Measurements from ENCODE around the gene TIMELESS. TPM values are rescaled to one million over a fixed set of nuclear protein-coding genes. Genes with fewer than 3 reads are reported as not detected.

Gene TIMELESS
- total RNA-seq, 1 experiment from 2014 or later, result 47.0 TPM

GRCh38 chr12:56392331-56392730 lies 56.9 kb downstream of the TIMELESS start:
- no peak for ATAC-seq
- H3K27ac ChIP-seq (ENCODE audit: low read depth, low read length), result no peak overlapping the region
- no peaks in the 10 kb centered on the region for H4K20me1 ChIP-seq (ENCODE audit: insufficient read depth)
- no peaks in the 10 kb centered on the region for H3K9me3 ChIP-seq (ENCODE audit: control insufficient read depth in 1 of 2, insufficient read depth in 1 of 2, low read depth in 1 of 2, low read length in 2 of 2)
- H2AFZ ChIP-seq (ENCODE audit: low read depth, low read length, poor library complexity, severe bottlenecking), result no peak overlapping the region
- no peaks in the 10 kb centered on the region for H3K27me3 ChIP-seq (ENCODE audit: insufficient read depth, low read length)
- BruUV-seq (replicated peaks), result no TSS peak
- DNase-seq (ENCODE audit: low read depth, low spot score), result no peak
- intact Hi-C loops (cut with micrococcal nuclease), result no loop called here
- no peak overlapping the region for H3K4me3 ChIP-seq (replicated peaks in 1 of 2; ENCODE audit: low read depth in 1 of 2, low read length in 2 of 2)
- H3K9ac ChIP-seq (ENCODE audit: low read length), result no peak overlapping the region
- RAD21 ChIA-PET (ENCODE audit: low non-redundant PET in 1 of 2, low total read pairs in 2 of 2, uncharacterized antibody in 2 of 2, unreplicated experiment in 2 of 2), result no interaction called here
- TF ChIP-seq RAD21 (IDR thresholded peaks at IDR 0.05; ENCODE audit: low read depth) (no peak), FOSL1 (IDR thresholded peaks at IDR 0.05; ENCODE audit: low read depth) (no peak)
- no peak overlapping the region for H3K4me2 ChIP-seq (ENCODE audit: low read length)
- no peaks in the 10 kb centered on the region for H3K36me3 ChIP-seq (ENCODE audit: control insufficient read depth in 1 of 2, insufficient read depth in 2 of 2, low read length in 2 of 2)
- POLR2A ChIA-PET, result interaction anchor here (0.6 kb wide), 1 partner anchor 13 kb away, joined by 3 read pairs; no protein-coding TSS in a partner anchor
- 0 out of 4 replicates have a peak, but pooled peaks cover 0 to under 1% of the 10 kb centered on the region in 2 experiments for H3K4me1 ChIP-seq (ENCODE audit: control insufficient read depth in 1 of 2, insufficient read depth in 2 of 2, low read length in 2 of 2)
- no peaks in the 10 kb centered on the region; the same call in 1 of the 2 replicates for H3K9me2 ChIP-seq (ENCODE audit: insufficient read depth)
- CTCF ChIA-PET, result interaction anchor here (0.7 kb wide), 1 partner anchor 242 kb away, joined by 3 read pairs; no protein-coding TSS in a partner anchor
- H3K79me2 ChIP-seq (ENCODE audit: insufficient read depth, low read length), result no peaks in the 10 kb centered on the region

DNA sequence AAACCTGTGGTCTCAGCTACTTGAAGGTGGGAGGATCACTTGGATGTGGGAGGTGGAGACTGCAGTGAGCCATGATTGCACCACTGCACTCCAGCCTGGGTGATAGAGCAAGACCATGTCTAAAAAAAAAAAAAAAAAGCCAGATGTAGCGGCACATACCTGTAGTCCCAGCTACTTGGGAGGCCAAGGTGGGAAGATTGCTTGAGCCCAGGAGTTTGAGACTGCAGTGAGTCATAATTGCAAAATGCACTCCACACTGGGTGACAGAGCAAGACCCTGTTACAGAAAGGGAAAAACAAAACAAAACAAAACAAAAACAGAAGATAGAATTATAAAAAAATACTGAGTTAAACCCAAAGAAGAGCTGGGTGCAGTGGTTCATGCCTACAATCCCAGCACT lies 57.5 kb downstream of the TIMELESS start:
- Histone ChIP-seq H3K4me1 (ENCODE audit: control insufficient read depth in 1 of 2, insufficient read depth in 2 of 2, low read length in 2 of 2) (peaks cover 0 to 6% of the 10 kb centered on the region in 2 experiments; a peak in 2 of 4 replicates), H4K20me1 (ENCODE audit: insufficient read depth) (no peaks in the 10 kb centered on the region), H2AFZ (ENCODE audit: low read depth, low read length, poor library complexity, severe bottlenecking) (no peak overlapping the region), H3K79me2 (ENCODE audit: insufficient read depth, low read length) (no peaks in the 10 kb centered on the region), H3K9me2 (ENCODE audit: insufficient read depth) (no peaks in the 10 kb centered on the region; the same call in 1 of the 2 replicates), H3K4me2 (ENCODE audit: low read length) (no peak overlapping the region), H3K4me3 (replicated peaks in 1 of 2; ENCODE audit: low read depth in 1 of 2, low read length in 2 of 2) (no peak overlapping the region), H3K27me3 (ENCODE audit: insufficient read depth, low read length) (no peaks in the 10 kb centered on the region), H3K36me3 (ENCODE audit: control insufficient read depth in 1 of 2, insufficient read depth in 2 of 2, low read length in 2 of 2) (no peaks in the 10 kb centered on the region), H3K27ac (ENCODE audit: low read depth, low read length) (no peak overlapping the region), H3K9me3 (ENCODE audit: control insufficient read depth in 1 of 2, insufficient read depth in 1 of 2, low read depth in 1 of 2, low read length in 2 of 2) (no peaks in the 10 kb centered on the region), H3K9ac (ENCODE audit: low read length) (no peak overlapping the region)
- ChIA-PET RAD21 (ENCODE audit: low non-redundant PET in 1 of 2, low total read pairs in 2 of 2, uncharacterized antibody in 2 of 2, unreplicated experiment in 2 of 2) (no interaction called here), CTCF (interaction anchor here (0.7 kb wide), 1 partner anchor 242 kb away, joined by 3 read pairs; no protein-coding TSS in a partner anchor), POLR2A (interaction anchor here (0.6 kb wide), 1 partner anchor 12 kb away, joined by 3 read pairs; no protein-coding TSS in a partner anchor)
- no TSS peak for BruUV-seq (replicated peaks)
- intact Hi-C loops (cut with micrococcal nuclease), result no loop called here
- ATAC-seq, result no peak
- no peak for DNase-seq (ENCODE audit: low read depth, low spot score)
- TF ChIP-seq SP1 (IDR thresholded peaks at IDR 0.05; ENCODE audit: low read depth) (no peak), POLR2A (IDR thresholded peaks at IDR 0.05; ENCODE audit: borderline replicate concordance, extremely low read depth, insufficient read depth, insufficient read length) (no peak), ZNF274 (IDR thresholded peaks at IDR 0.05; ENCODE audit: low read depth, low read length) (no peak), ZBTB33 (IDR thresholded peaks at IDR 0.05; ENCODE audit: extremely low read depth, insufficient replicate concordance, low read length) (no peak), RAD21 (IDR thresholded peaks at IDR 0.05; ENCODE audit: low read depth) (no peak), TCF7L2 (IDR thresholded peaks at IDR 0.05; ENCODE audit: borderline replicate concordance, extremely low read depth, insufficient read depth, insufficient read length) (no peak)
- TF ChIP-seq, protein P1, sequence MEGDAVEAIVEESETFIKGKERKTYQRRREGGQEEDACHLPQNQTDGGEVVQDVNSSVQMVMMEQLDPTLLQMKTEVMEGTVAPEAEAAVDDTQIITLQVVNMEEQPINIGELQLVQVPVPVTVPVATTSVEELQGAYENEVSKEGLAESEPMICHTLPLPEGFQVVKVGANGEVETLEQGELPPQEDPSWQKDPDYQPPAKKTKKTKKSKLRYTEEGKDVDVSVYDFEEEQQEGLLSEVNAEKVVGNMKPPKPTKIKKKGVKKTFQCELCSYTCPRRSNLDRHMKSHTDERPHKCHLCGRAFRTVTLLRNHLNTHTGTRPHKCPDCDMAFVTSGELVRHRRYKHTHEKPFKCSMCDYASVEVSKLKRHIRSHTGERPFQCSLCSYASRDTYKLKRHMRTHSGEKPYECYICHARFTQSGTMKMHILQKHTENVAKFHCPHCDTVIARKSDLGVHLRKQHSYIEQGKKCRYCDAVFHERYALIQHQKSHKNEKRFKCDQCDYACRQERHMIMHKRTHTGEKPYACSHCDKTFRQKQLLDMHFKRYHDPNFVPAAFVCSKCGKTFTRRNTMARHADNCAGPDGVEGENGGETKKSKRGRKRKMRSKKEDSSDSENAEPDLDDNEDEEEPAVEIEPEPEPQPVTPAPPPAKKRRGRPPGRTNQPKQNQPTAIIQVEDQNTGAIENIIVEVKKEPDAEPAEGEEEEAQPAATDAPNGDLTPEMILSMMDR (IDR thresholded peaks at IDR 0.05 in 2 of 3, conservative IDR thresholded peaks at IDR 0.05 in 1 of 3; ENCODE audit: borderline replicate concordance in 1 of 3, insufficient read depth in 1 of 3, low read depth in 2 of 3, low read length in 2 of 3), result no peak

All from HCT116 (cell line).